HEK293 (cell line): ENCODE data around the gene CDH23.

ENCODE experiments used
- CTCF ChIA-PET: fragments of 350-600 bp; formaldehyde crosslinking; extraction: SDS; loops from one replicate; lab custom pipeline; 2021; ENCODE audit warnings: antibody characterized with exemption; lab: Yijun Ruan, JAX
- POLR2A ChIA-PET: fragments of 300-600 bp; formaldehyde crosslinking; extraction: SDS; loops from one replicate; lab custom pipeline; 2020; ENCODE audit warnings: antibody characterized with exemption, inconsistent platforms; lab: Yijun Ruan, JAX
- H3K27ac ChIP-seq: fragments of 200-500 bp; sonication (Bioruptor generic); 2 replicates; pipeline ENCODE4 v1.5.1; 2014; ENCODE audit warnings: low read depth, low read length, control low read depth, inconsistent platforms; ENCODE audit errors: extremely low read depth
- H3K36me3 ChIP-seq, 2 experiments: fragments of 200-500 bp in 1 of 2; sonication (Bioruptor generic) in 1 of 2; 1 replicate in 1 of 2; 2 replicates in 1 of 2; pipeline ENCODE4 v1.5.1; 2014 to 2017; ENCODE audit warnings: inconsistent platforms in 2 of 2, low read length in 2 of 2; ENCODE audit not compliant: control insufficient read depth in 2 of 2, insufficient read depth in 1 of 2
- H3K4me1 ChIP-seq: fragments of 200-500 bp; sonication (Bioruptor generic); 2 replicates; pipeline ENCODE4 v1.5.1; 2014; ENCODE audit warnings: mild to moderate bottlenecking, low read length, inconsistent platforms; ENCODE audit not compliant: control insufficient read depth, insufficient read depth
- H3K4me3 ChIP-seq: 2 replicates; pipeline ENCODE4 v1.5.1; 2011; ENCODE audit warnings: low read depth, mild to moderate bottlenecking, control low read depth, low read length, moderate library complexity
- H3K9me3 ChIP-seq: fragments of 200-500 bp; sonication (Bioruptor generic); 2 replicates; pipeline ENCODE4 v1.5.1; 2014; ENCODE audit warnings: low read depth, low read length, inconsistent platforms; ENCODE audit not compliant: control insufficient read depth, insufficient read depth
- EGR2 ChIP-seq: fragments of 450-650 bp; formaldehyde crosslinking; IDR thresholded peaks from 2 replicates; pipeline ENCODE4 v1.5.1; 2016; ENCODE audit warnings: low read depth, missing biosample characterization, missing genetic modification characterization
- GLI2 ChIP-seq: fragments of 450-650 bp; formaldehyde crosslinking; IDR thresholded peaks from 2 replicates; pipeline ENCODE4; 2017; ENCODE audit warnings: missing biosample characterization, missing genetic modification characterization, low read depth, borderline replicate concordance
- KLF16 ChIP-seq: fragments of 450-650 bp; formaldehyde crosslinking; IDR thresholded peaks from 2 replicates; pipeline ENCODE4 v1.5.1; 2017; ENCODE audit warnings: missing biosample characterization, missing genetic modification characterization
- MZF1 ChIP-seq: fragments of 450-650 bp; formaldehyde crosslinking; IDR thresholded peaks from 2 replicates; pipeline ENCODE4 v1.5.1; 2017; ENCODE audit warnings: missing biosample characterization, missing genetic modification characterization, borderline replicate concordance
- PRDM6 ChIP-seq: fragments of 450-650 bp; formaldehyde crosslinking; IDR thresholded peaks from 2 replicates; pipeline ENCODE4 v1.5.1; 2017; ENCODE audit warnings: missing biosample characterization, missing genetic modification characterization
- ZBTB17 ChIP-seq: fragments of 450-650 bp; formaldehyde crosslinking; IDR thresholded peaks from 2 replicates; pipeline ENCODE4 v1.5.1; 2016; ENCODE audit warnings: missing biosample characterization, missing genetic modification characterization
- ZFP69B ChIP-seq: fragments of 450-650 bp; formaldehyde crosslinking; IDR thresholded peaks from 2 replicates; pipeline ENCODE4 v1.5.1; 2016; ENCODE audit warnings: missing biosample characterization, missing genetic modification characterization
- ZNF112 ChIP-seq: fragments of 450-650 bp; formaldehyde crosslinking; IDR thresholded peaks from 2 replicates; pipeline ENCODE4 v1.5.0; 2017; ENCODE audit warnings: missing biosample characterization, missing genetic modification characterization
- ZNF138 ChIP-seq: fragments of 450-650 bp; formaldehyde crosslinking; IDR thresholded peaks from 2 replicates; pipeline ENCODE4 v1.5.1; 2016; ENCODE audit warnings: missing biosample characterization, missing genetic modification characterization, borderline replicate concordance
- ZNF221 ChIP-seq: fragments of 450-650 bp; formaldehyde crosslinking; IDR thresholded peaks from 2 replicates; pipeline ENCODE4 v1.5.1; 2017; ENCODE audit warnings: missing biosample characterization, missing genetic modification characterization, borderline replicate concordance
- ZNF366 ChIP-seq: fragments of 450-650 bp; formaldehyde crosslinking; conservative IDR thresholded peaks from 2 replicates; pipeline ENCODE4 v1.5.1; 2016; ENCODE audit warnings: missing biosample characterization, missing genetic modification characterization
- ZNF501 ChIP-seq: fragments of 450-650 bp; formaldehyde crosslinking; IDR thresholded peaks from 2 replicates; pipeline ENCODE4 v1.5.1; 2016; ENCODE audit warnings: missing biosample characterization, missing genetic modification characterization
- ZNF510 ChIP-seq: fragments of 450-650 bp; formaldehyde crosslinking; IDR thresholded peaks from 2 replicates; pipeline ENCODE4 v1.5.1; 2018; ENCODE audit warnings: mild to moderate bottlenecking, missing genetic modification characterization, missing biosample characterization; ENCODE audit not compliant: insufficient replicate concordance
- ZNF530 ChIP-seq: fragments of 450-650 bp; formaldehyde crosslinking; IDR thresholded peaks from 2 replicates; pipeline ENCODE4 v1.5.1; 2016; ENCODE audit warnings: low read depth, missing biosample characterization, missing genetic modification characterization
- ZNF645 ChIP-seq: fragments of 450-650 bp; formaldehyde crosslinking; IDR thresholded peaks from 2 replicates; pipeline ENCODE4; 2016; ENCODE audit warnings: missing biosample characterization, missing genetic modification characterization
- ZNF707 ChIP-seq: fragments of 450-650 bp; formaldehyde crosslinking; IDR thresholded peaks from 2 replicates; pipeline ENCODE4 v1.5.1; 2016; ENCODE audit warnings: missing biosample characterization, missing genetic modification characterization
- ZNF747 ChIP-seq: fragments of 450-650 bp; formaldehyde crosslinking; IDR thresholded peaks from 2 replicates; pipeline ENCODE4 v1.5.1; 2016; ENCODE audit warnings: missing biosample characterization, missing genetic modification characterization
- ZNF76 ChIP-seq: fragments of 450-650 bp; formaldehyde crosslinking; IDR thresholded peaks from 2 replicates; pipeline ENCODE4; 2016; ENCODE audit warnings: low read depth, missing biosample characterization, missing genetic modification characterization, borderline replicate concordance
- ZNF785 ChIP-seq: fragments of 450-650 bp; formaldehyde crosslinking; IDR thresholded peaks from 2 replicates; pipeline ENCODE4 v1.5.1; 2016; ENCODE audit warnings: missing biosample characterization, missing genetic modification characterization
- ZNF792 ChIP-seq: fragments of 450-650 bp; formaldehyde crosslinking; IDR thresholded peaks from 2 replicates; pipeline ENCODE4 v1.5.1; 2016; ENCODE audit warnings: missing biosample characterization, missing genetic modification characterization
- ZNF837 ChIP-seq: fragments of 450-650 bp; formaldehyde crosslinking; IDR thresholded peaks from 2 replicates; pipeline ENCODE4 v1.5.1; 2016; ENCODE audit warnings: missing biosample characterization, missing genetic modification characterization
- TF ChIP-seq, protein P1 (sequence below): fragments of 450-650 bp; formaldehyde crosslinking; IDR thresholded peaks from 2 replicates; pipeline ENCODE4 v1.5.1; 2016; ENCODE audit warnings: missing biosample characterization, missing genetic modification characterization, borderline replicate concordance
- TF ChIP-seq, protein P2 (sequence below): fragments of 450-650 bp; IDR thresholded peaks from 2 replicates; pipeline ENCODE4 v1.5.1; 2018; ENCODE audit warnings: missing biosample characterization, missing genetic modification characterization
- TF ChIP-seq, protein P3 (sequence below): fragments of 450-650 bp; formaldehyde crosslinking; IDR thresholded peaks from 2 replicates; pipeline ENCODE4 v1.5.0; 2017; ENCODE audit warnings: missing biosample characterization, missing genetic modification characterization, borderline replicate concordance
- TF ChIP-seq, protein P4 (sequence below): fragments of 450-650 bp; formaldehyde crosslinking; IDR thresholded peaks from 2 replicates; pipeline ENCODE4 v1.5.1; 2016; ENCODE audit warnings: missing biosample characterization, missing genetic modification characterization

The CDH23 gene

GRCh38 chr10:71860243-71861029 is 463.7 kb downstream of the CDH23 start (continued):
- no peak for TF ChIP-seq ZNF530
- TF ChIP-seq ZNF76 (tag by site-specific recombination): peak; percentile 92
- TF ChIP-seq ZNF792 (tag by site-specific recombination): no peak
- TF ChIP-seq MZF1 (tag by site-specific recombination): 0 out of 2 replicates have a peak, but pooled peaks have one; percentile 32
- TF ChIP-seq, protein P1, sequence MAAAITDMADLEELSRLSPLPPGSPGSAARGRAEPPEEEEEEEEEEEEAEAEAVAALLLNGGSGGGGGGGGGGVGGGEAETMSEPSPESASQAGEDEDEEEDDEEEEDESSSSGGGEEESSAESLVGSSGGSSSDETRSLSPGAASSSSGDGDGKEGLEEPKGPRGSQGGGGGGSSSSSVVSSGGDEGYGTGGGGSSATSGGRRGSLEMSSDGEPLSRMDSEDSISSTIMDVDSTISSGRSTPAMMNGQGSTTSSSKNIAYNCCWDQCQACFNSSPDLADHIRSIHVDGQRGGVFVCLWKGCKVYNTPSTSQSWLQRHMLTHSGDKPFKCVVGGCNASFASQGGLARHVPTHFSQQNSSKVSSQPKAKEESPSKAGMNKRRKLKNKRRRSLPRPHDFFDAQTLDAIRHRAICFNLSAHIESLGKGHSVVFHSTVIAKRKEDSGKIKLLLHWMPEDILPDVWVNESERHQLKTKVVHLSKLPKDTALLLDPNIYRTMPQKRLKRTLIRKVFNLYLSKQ (tag by site-specific recombination): no peak
- TF ChIP-seq EGR2 (tag by site-specific recombination): no peak

- CTCF ChIA-PET: no interaction called here
These were observed 466.5 kb downstream of the CDH23 start for GRCh38 chr10:71863203-71863602.

DNA sequence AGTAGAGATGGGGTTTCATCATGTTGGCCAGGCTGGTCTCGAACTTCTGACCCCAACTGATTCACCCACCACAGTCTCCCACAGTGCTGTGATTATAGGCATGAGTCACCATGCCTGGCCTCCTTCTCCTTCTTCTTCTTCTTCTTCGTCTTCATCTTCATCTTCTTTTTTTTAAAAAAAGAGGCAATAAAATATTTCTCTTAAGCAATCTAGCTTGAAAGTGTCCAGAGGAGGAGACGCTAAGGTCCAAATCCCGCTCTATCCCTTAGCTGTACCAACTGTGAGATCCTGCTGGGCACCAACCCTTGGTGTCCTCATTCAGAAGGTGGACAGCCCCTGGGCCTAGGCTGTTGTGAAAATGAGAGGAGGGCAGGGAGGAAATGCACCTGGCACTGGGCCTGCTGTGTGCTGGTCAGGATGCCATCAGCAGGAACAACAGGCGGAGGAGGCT is 468.2 kb downstream of the CDH23 start:
- Histone ChIP-seq H3K36me3 (no peaks in the 10 kb centered on the region), H3K27ac (no peak overlapping the region), H3K4me1 (peaks cover 10% of the 10 kb centered on the region), H3K4me3 (no peak overlapping the region), H3K9me3 (no peaks in the 10 kb centered on the region)
- POLR2A ChIA-PET: no interaction called here
- CTCF ChIA-PET: interaction anchor here (0.6 to 1.3 kb wide), 3 partner anchors 31 to 245 kb away, joined by 3 to 5 read pairs (median 3); no protein-coding TSS in a partner anchor
- TF ChIP-seq ZNF645 (tag by site-specific recombination): no peak
- TF ChIP-seq, protein P2, sequence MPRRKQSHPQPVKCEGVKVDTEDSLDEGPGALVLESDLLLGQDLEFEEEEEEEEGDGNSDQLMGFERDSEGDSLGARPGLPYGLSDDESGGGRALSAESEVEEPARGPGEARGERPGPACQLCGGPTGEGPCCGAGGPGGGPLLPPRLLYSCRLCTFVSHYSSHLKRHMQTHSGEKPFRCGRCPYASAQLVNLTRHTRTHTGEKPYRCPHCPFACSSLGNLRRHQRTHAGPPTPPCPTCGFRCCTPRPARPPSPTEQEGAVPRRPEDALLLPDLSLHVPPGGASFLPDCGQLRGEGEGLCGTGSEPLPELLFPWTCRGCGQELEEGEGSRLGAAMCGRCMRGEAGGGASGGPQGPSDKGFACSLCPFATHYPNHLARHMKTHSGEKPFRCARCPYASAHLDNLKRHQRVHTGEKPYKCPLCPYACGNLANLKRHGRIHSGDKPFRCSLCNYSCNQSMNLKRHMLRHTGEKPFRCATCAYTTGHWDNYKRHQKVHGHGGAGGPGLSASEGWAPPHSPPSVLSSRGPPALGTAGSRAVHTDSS (tag by site-specific recombination): peak; percentile 92
- TF ChIP-seq ZBTB17 (tag by site-specific recombination): no peak
- no peak for TF ChIP-seq ZNF501 (tag by site-specific recombination)
- TF ChIP-seq ZNF366 (tag by site-specific recombination): no peak
- TF ChIP-seq, protein P3, sequence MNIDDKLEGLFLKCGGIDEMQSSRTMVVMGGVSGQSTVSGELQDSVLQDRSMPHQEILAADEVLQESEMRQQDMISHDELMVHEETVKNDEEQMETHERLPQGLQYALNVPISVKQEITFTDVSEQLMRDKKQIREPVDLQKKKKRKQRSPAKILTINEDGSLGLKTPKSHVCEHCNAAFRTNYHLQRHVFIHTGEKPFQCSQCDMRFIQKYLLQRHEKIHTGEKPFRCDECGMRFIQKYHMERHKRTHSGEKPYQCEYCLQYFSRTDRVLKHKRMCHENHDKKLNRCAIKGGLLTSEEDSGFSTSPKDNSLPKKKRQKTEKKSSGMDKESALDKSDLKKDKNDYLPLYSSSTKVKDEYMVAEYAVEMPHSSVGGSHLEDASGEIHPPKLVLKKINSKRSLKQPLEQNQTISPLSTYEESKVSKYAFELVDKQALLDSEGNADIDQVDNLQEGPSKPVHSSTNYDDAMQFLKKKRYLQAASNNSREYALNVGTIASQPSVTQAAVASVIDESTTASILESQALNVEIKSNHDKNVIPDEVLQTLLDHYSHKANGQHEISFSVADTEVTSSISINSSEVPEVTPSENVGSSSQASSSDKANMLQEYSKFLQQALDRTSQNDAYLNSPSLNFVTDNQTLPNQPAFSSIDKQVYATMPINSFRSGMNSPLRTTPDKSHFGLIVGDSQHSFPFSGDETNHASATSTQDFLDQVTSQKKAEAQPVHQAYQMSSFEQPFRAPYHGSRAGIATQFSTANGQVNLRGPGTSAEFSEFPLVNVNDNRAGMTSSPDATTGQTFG (tag by site-specific recombination): no peak
- TF ChIP-seq ZNF785 (tag by site-specific recombination): no peak

More at GRCh38 chr10:71863203-71863602, 466.5 kb downstream of the CDH23 start:
- Histone ChIP-seq H3K4me3 (no peak overlapping the region), H3K9me3 (no peaks in the 10 kb centered on the region), H3K27ac (no peak overlapping the region), H3K36me3 (no peaks in the 10 kb centered on the region), H3K4me1 (peaks cover 8% of the 10 kb centered on the region)
- POLR2A ChIA-PET: no interaction called here
- no peak for TF ChIP-seq PRDM6
- TF ChIP-seq ZFP69B (tag by site-specific recombination): no peak
- no peak for TF ChIP-seq KLF16 (tag by site-specific recombination)
- no peak for TF ChIP-seq ZNF221 (tag by site-specific recombination)
- TF ChIP-seq ZNF837 (tag by site-specific recombination): no peak
- TF ChIP-seq ZNF112 (tag by site-specific recombination): no peak
- no peak for TF ChIP-seq GLI2
- TF ChIP-seq ZNF138 (tag by site-specific recombination): no peak
- TF ChIP-seq ZNF747 (tag by site-specific recombination): no peak
- no peak for TF ChIP-seq ZNF510 (tag by site-specific recombination)
- TF ChIP-seq, protein P4, sequence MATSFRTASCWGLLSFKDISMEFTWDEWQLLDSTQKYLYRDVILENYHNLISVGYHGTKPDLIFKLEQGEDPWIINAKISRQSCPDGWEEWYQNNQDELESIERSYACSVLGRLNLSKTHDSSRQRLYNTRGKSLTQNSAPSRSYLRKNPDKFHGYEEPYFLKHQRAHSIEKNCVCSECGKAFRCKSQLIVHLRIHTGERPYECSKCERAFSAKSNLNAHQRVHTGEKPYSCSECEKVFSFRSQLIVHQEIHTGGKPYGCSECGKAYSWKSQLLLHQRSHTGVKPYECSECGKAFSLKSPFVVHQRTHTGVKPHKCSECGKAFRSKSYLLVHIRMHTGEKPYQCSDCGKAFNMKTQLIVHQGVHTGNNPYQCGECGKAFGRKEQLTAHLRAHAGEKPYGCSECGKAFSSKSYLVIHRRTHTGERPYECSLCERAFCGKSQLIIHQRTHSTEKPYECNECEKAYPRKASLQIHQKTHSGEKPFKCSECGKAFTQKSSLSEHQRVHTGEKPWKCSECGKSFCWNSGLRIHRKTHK: no peak
- TF ChIP-seq ZNF707: no peak
